HG03139 (cell line): ENCODE results near the gene CD22.
"Not testable (repeated sequence)": the region's sequence is repeated elsewhere in the genome, so short reads cannot be mapped to it uniquely, and the experiment has no call there.

ENCODE experiments used
- ATAC-seq: cut with Tn5 transposase; IDR thresholded peaks from one replicate; pipeline ENCODE4 v1.9.1; 2021; ENCODE audit not compliant: unreplicated experiment

CD22 gene

GRCh38 chr19:35357867-35358573, 29.0 kb downstream of the CD22 start, which contains the start of gene FFAR3:
Gene FFAR3, plus strand, starts transcription at chr19:35358460. Its CDS starts 431 bp downstream, at chr19:35358891.
- no peak for ATAC-seq

GRCh38 chr19:35358834-35359233, 29.8 kb downstream of the CD22 start:
- ATAC-seq = not testable (repeated sequence)

GRCh38 chr19:35359395-35359794, 30.4 kb downstream of the CD22 start:
- not testable (repeated sequence) for ATAC-seq

GRCh38 chr19:35360081-35360480, 31.1 kb downstream of the CD22 start:
- ATAC-seq = not testable (repeated sequence)

GRCh38 chr19:35360880-35361420, 32.0 kb downstream of the CD22 start:
- no peak for ATAC-seq

GRCh38 chr19:35362261-35363000, 33.4 kb downstream of the CD22 start:
- no peak for ATAC-seq

GRCh38 chr19:35363001-35363590, 34.1 kb downstream of the CD22 start:
- no peak for ATAC-seq

GRCh38 chr19:35363711-35364425, 34.9 kb downstream of the CD22 start:
- no peak for ATAC-seq

GRCh38 chr19:35365303-35365702, 36.3 kb downstream of the CD22 start:
- no peak for ATAC-seq

- no peak for ATAC-seq
Measured at GRCh38 chr19:35368378-35368777, 39.4 kb downstream of the CD22 start.

GRCh38 chr19:35369522-35369921, 40.5 kb downstream of the CD22 start:
- ATAC-seq = no peak

GRCh38 chr19:35370722-35371121, 41.7 kb downstream of the CD22 start, which contains the start of gene GPR42:
Gene GPR42, plus strand, starts transcription at chr19:35371068. Its CDS starts 292 bp downstream, at chr19:35371360.
- ATAC-seq = no peak

- ATAC-seq = no peak
Measured at GRCh38 chr19:35373492-35373891, 44.5 kb downstream of the CD22 start.

GRCh38 chr19:35374031-35374430, 45.0 kb downstream of the CD22 start:
- ATAC-seq = not testable (repeated sequence)

GRCh38 chr19:35375505-35376307, 46.7 kb downstream of the CD22 start:
- no peak for ATAC-seq

- ATAC-seq = no peak
Measured at GRCh38 chr19:35377656-35378055, 48.7 kb downstream of the CD22 start.

- ATAC-seq = no peak
Measured at GRCh38 chr19:35378356-35378755, 49.4 kb downstream of the CD22 start.

GRCh38 chr19:35379545-35379944, 50.6 kb downstream of the CD22 start:
- not testable (repeated sequence) for ATAC-seq

GRCh38 chr19:35379992-35380391, 51.0 kb downstream of the CD22 start:
- no peak for ATAC-seq
